T-cell (primary cell): ENCODE data around the gene CSTF1. TPM values are rescaled to one million over a fixed set of nuclear protein-coding genes. Genes with fewer than 3 reads are reported as not detected.

ENCODE experiments used
- ATAC-seq, 4 experiments: fragments of 200-7000 bp in 3 of 4; fragments of 150-1000 bp in 1 of 4; cut with Tn5 transposase; replicated peaks in 1 of 4; 1 replicate in 3 of 4; 2 replicates in 1 of 4; pipeline ENCODE4 v1.10.0; 2021; ENCODE audit warnings: moderate library complexity in 3 of 4, mild to moderate bottlenecking in 2 of 4, moderate number of reproducible peaks in 1 of 4
- CTCF ChIA-PET, 2 donors: fragments of 300-600 bp; sonication (Branson Sonifier 250); formaldehyde crosslinking; loops; one replicate each; lab custom pipeline; 2022; ENCODE audit warnings: antibody characterized with exemption in 2 of 2; lab: Charles Lee
- POLR2A ChIA-PET, 2 donors: fragments of 300-600 bp; sonication (Branson Sonifier 250); formaldehyde crosslinking; loops; one replicate each; lab custom pipeline; 2022; ENCODE audit warnings: antibody characterized with exemption in 2 of 2; lab: Charles Lee
- DNase-seq, 35 experiments: peaks; one replicate each; pipeline versions ENCODE4 v3.0.0 to v3.0.0-alpha.2; 2013 to 2023
- H3K27ac ChIP-seq: one replicate; pipeline ENCODE4 v1.5.1; 2013; ENCODE audit warnings: low read length
- H3K27me3 ChIP-seq, 2 experiments: replicated peaks in 1 of 2; 1 replicate in 1 of 2; 2 replicates in 1 of 2; pipeline versions ENCODE4 v1.6.1 to v1.7.0; 2013; ENCODE audit warnings: low read length in 1 of 2, mixed read lengths in 1 of 2; ENCODE audit not compliant: control insufficient read depth in 2 of 2, insufficient read depth in 2 of 2; ENCODE audit errors: extremely low read depth in 1 of 2
- H3K36me3 ChIP-seq, 2 donors: 1 replicate in 1 of 2; 2 replicates in 1 of 2; pipeline versions ENCODE4 v1.6.1 to v1.7.0; 2013; ENCODE audit warnings: low read length in 1 of 2; ENCODE audit not compliant: control insufficient read depth in 2 of 2, insufficient read depth in 1 of 2; ENCODE audit errors: extremely low read depth in 1 of 2
- H3K4me1 ChIP-seq, 2 experiments: 1 replicate in 1 of 2; 2 replicates in 1 of 2; pipeline versions ENCODE4 v1.6.1 to v1.7.0; 2013; ENCODE audit warnings: low read length in 2 of 2, mixed read lengths in 1 of 2; ENCODE audit not compliant: insufficient read depth in 2 of 2, control insufficient read depth in 1 of 2; ENCODE audit errors: extremely low read depth in 1 of 2
- H3K4me3 ChIP-seq, 2 donors: 1 replicate in 1 of 2; 2 replicates in 1 of 2; pipeline versions ENCODE4 v1.5.1 to v1.7.0; 2013; ENCODE audit warnings: mild to moderate bottlenecking in 2 of 2, low read length in 1 of 2, moderate library complexity in 1 of 2; ENCODE audit not compliant: control insufficient read depth in 1 of 2; ENCODE audit errors: extremely low read depth in 1 of 2
- H3K9me3 ChIP-seq: 2 replicates; pipeline ENCODE4 v1.7.0; 2013
- H3K27ac Mint-ChIP-seq, 2 donors: one replicate each; pipeline ENCODE4 v1.8.0; 2020 to 2021; ENCODE audit warnings: mild to moderate bottlenecking in 2 of 2, mixed read lengths in 2 of 2
- H3K27me3 Mint-ChIP-seq, 2 donors: one replicate each; pipeline ENCODE4 v1.8.0; 2021 to 2022; ENCODE audit warnings: mixed read lengths in 2 of 2
- H3K36me3 Mint-ChIP-seq: one replicate; pipeline ENCODE4 v1.8.0; 2021; ENCODE audit warnings: mixed read lengths
- H3K4me1 Mint-ChIP-seq, 3 donors: one replicate each; pipeline ENCODE4 v1.8.0; 2020 to 2022; ENCODE audit warnings: mixed read lengths in 3 of 3, mild to moderate bottlenecking in 1 of 3
- H3K4me3 Mint-ChIP-seq, 3 donors: one replicate each; pipeline ENCODE4 v1.8.0; 2020 to 2022; ENCODE audit warnings: mild to moderate bottlenecking in 3 of 3, mixed read lengths in 3 of 3, moderate library complexity in 3 of 3
- H3K9me3 Mint-ChIP-seq, 3 donors: one replicate each; pipeline ENCODE4 v1.8.0; 2020 to 2022; ENCODE audit warnings: mixed read lengths in 3 of 3
- WGBS: methylation state at CpG from one replicate; pipeline ENCODE4 v1.1.5; 2013; ENCODE audit warnings: missing lambda C conversion rate; ENCODE audit not compliant: insufficient coverage; 5-methylcytosine and 5-hydroxymethylcytosine counted together
- total RNA-seq, 35 experiments: library from RNA in 6 of 35; stranded (reverse) in 6 of 35; fragments of 120-200 nt in 1 of 35; gene quantifications; one replicate each; pipeline versions ENCODE4 v1.2.1 to v1.2.4 and lab custom pipeline; 2013 to 2026

Gene CSTF1
- total RNA-seq, 5 donors from 2014 or later (not counting 1 experiment from before 2014, with no cell fraction given) = 17.3 to 47.7 (median 41.9) TPM

DNA sequence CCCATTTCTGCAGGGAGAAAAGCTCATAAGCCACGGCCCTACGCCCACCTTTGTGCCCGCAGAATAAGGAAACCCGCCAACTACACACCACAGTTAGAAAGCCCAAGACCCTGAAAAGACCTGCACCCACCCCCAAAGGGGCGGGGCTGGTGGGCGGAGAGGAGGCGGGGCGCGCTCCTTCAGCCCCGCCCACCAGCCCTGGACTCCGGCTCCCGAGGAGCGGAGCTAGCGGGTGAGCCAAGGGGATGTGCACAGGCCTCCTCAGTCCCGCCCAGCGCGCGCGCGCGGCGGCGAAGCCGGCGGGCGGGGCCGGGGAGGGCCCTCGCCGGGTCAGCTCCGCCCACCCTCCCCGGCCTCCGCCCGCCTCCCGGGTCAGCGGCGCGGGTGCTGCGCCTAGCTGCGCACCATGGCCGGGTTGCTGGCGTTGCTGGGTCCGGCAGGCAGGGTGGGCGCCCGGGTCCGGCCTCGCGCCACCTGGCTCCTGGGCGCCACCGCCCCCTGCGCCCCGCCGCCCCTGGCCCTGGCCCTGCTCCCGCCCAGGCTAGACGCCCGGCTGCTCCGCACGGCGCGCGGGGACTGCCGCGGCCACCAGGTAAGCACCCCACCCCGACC is 33.7 kb upstream of the CSTF1 start, which contains the start of gene FAM210B:
FAM210B (plus strand) TSS at position 375 of the 612 bp plus-strand sequence; CDS start at position 407, 32 bp downstream.
- peak within 1 kb of the TSS; percentile 75 to 82 for H3K4me3 ChIP-seq
- peak within 1 kb of the TSS; percentile 87 to 89 (median 89) for H3K4me3 Mint-ChIP-seq
- no peaks in the 10 kb centered on the region for H3K36me3 Mint-ChIP-seq
- H3K9me3 ChIP-seq = no peaks in the 10 kb centered on the region
- peaks cover 2 to 3% of the 10 kb centered on the region in 2 donors for H3K36me3 ChIP-seq
- H3K9me3 Mint-ChIP-seq = no peaks in the 10 kb centered on the region
- ATAC-seq (peak; percentile 99 to 100 (median 99)), DNase-seq (peak; percentile 57 to 91 (median 72))
- ChIA-PET CTCF (interaction anchor here in 1 of 2 donors (0.6 to 2.3 kb wide), 4 partner anchors 34 to 1988 kb away, joined by 4 to 14 read pairs (median 4); partner anchors contain the start of genes AURKA and CSTF1), POLR2A (interaction anchor here (0.5 to 0.7 kb wide), 3 partner anchors 9 to 53 kb away, joined by 3 to 9 read pairs (median 3); partner anchors contain the start of genes AURKA (in 1 of the 2) and CASS4 (in 1 of the 2))
- peaks cover 14 to 28% (median 24%) of the 10 kb centered on the region in 3 donors for H3K4me1 Mint-ChIP-seq
- under 1% methylated on average over 59 of the region's 63 CpGs for WGBS
- no peak within 1 kb of the TSS for H3K27ac ChIP-seq
- H3K27me3 ChIP-seq = no peaks in the 10 kb centered on the region
- H3K4me1 ChIP-seq = peaks cover 0 to 19% of the 10 kb centered on the region in 2 experiments
- no peaks in the 10 kb centered on the region for H3K27me3 Mint-ChIP-seq
- H3K27ac Mint-ChIP-seq = peak within 1 kb of the TSS; percentile 66 to 89

DNA sequence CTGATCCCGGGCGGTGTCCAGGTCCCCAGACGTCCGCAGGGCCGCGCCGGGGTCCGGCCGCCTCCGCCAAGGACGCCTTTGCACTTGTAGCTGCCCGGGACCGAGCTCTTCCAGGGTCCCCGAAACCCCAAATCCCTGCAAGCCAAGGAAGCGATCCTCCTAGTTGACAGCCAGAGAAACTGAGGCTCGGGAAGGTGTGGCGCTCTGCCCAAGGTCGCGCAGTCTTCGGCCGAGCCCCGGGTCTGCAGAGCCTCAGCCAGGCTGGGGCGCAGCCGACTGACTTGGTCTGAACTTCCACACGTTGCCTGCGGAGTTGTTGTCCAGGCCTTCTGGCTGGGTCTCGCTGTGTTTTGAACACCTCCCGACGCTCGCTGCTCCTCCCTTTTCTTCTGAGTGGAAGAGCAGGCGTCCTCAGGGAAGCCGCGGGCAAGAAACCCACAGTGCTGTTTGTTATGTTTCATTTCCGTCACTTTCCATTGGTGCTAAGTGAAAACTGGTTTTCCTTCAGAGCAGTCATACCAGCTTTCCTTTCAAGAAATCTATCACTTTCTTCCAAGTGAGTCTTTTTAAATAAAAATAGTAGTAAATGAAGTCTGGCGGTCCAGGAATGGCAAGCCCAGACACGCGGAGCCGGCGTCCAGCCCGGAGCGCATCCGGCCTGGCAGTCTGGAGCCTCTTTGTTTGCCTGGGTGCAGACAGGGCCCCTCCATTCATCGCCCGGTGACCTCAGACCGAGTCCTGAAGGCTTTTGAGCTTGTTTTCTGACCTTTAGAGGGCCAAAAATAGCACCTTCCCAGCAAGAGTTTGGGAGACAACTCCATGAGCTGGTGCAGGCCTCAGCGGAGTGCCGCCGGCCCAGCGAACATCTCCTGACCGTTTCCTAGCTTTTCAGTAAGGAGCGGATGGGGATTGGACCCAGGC is 33.0 kb upstream of the CSTF1 start:
- Histone ChIP-seq H3K4me3 (peak overlapping the region; percentile 75 to 82), H3K9me3 (no peaks in the 10 kb centered on the region), H3K4me1 (peaks cover 0 to 19% of the 10 kb centered on the region in 2 experiments), H3K27me3 (no peaks in the 10 kb centered on the region), H3K36me3 (peaks cover 2 to 3% of the 10 kb centered on the region in 2 donors), H3K27ac (no peak overlapping the region)
- Mint-ChIP-seq H3K27ac (peak overlapping the region; percentile 66 to 89), H3K27me3 (no peaks in the 10 kb centered on the region), H3K4me3 (peak overlapping the region; percentile 87 to 89 (median 89)), H3K36me3 (peaks cover 3% of the 10 kb centered on the region), H3K9me3 (no peaks in the 10 kb centered on the region), H3K4me1 (peaks cover 14 to 28% (median 24%) of the 10 kb centered on the region in 3 donors)
- CTCF ChIA-PET = interaction anchor here in 1 of 2 donors (0.6 to 2.3 kb wide), 4 partner anchors 33 to 1987 kb away, joined by 4 to 14 read pairs (median 4); partner anchors contain the start of genes AURKA and CSTF1
- peak in 6 of 35 experiments; percentile 5 to 30 (median 6) for DNase-seq
- WGBS = 37% methylated on average over 46 of the region's 51 CpGs
- ATAC-seq = peak; percentile 11 to 39 (median 30)
- POLR2A ChIA-PET = interaction anchor here (0.6 to 0.7 kb wide), 3 partner anchors 9 to 117 kb away, joined by 3 to 9 read pairs (median 5); partner anchors contain the start of gene CASS4 (in 1 of the 2)

DNA sequence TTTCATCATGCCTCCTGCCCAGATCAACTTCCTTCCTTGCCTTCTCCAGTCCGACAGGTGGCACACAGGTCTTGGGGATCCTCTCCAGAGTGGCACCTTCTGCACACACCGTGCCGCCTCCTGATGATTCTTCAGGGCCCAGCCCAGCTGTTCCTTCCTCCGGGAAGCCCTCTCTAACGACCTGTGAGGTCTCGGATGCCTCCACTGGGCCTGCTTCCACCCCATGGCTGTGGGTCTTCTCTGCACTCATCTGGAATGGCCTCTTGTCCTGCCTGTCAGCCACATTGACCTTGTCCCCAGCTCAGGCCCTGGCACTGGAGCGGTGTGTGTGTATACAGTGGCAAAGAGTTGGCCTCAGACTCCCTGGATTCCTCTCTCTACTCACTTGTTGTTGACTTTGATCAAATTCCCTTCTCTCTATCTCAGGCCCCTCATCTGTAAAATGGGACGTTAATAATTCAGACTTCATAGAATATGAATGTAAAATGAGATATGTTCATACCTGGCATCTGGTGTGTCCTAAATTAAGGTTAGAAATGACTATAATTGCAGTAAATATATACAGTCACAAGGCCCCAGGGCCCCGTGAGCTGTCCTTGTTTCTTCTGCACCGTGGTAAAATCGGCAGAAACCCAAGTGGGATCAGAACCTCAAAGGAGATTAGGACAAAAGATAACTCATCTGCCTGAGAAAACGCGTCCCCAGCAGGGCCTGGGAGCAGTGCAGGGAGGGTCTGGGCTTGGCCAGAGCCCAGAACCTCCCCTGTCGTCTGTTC is 32.1 kb upstream of the CSTF1 start:
- H3K36me3 Mint-ChIP-seq = peaks cover 6% of the 10 kb centered on the region
- Histone ChIP-seq H3K27ac (no peak overlapping the region), H3K36me3 (peaks cover 2 to 3% of the 10 kb centered on the region in 2 donors), H3K9me3 (no peaks in the 10 kb centered on the region), H3K4me1 (peaks cover 0 to 19% of the 10 kb centered on the region in 2 experiments), H3K27me3 (no peaks in the 10 kb centered on the region), H3K4me3 (no peak overlapping the region)
- H3K9me3 Mint-ChIP-seq = no peaks in the 10 kb centered on the region
- 98% methylated on average over 10 of the region's 14 CpGs for WGBS
- CTCF ChIA-PET = no interaction called here
- no peaks in the 10 kb centered on the region for H3K27me3 Mint-ChIP-seq
- ATAC-seq = no peak
- POLR2A ChIA-PET = interaction anchor here in 1 of 2 donors (0.6 kb wide), 1 partner anchor 116 kb away, joined by 5 read pairs; no protein-coding TSS in a partner anchor
- peaks cover 14 to 28% (median 24%) of the 10 kb centered on the region in 3 donors for H3K4me1 Mint-ChIP-seq
- H3K4me3 Mint-ChIP-seq = peak overlapping the region; percentile 87 to 89 (median 89)
- peak overlapping the region; percentile 49 to 68 for H3K27ac Mint-ChIP-seq
- DNase-seq = no peak

DNA sequence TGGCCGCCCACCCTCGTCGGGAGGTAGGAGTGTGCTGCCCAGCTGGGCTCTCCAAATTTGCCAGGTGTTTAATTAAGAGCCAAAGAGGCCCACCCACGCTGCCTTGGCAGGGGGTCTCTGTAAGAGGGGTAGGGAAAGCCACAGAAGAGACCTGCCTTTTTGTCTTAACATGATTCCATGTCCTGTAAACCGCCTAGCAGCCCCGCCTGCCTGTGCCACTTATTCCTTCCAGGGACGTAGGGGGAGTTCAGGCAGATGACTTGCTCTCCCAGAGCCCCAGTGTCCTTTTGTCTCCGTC is 31.6 kb upstream of the CSTF1 start:
- H3K4me1 Mint-ChIP-seq = peaks cover 14 to 28% (median 24%) of the 10 kb centered on the region in 3 donors
- no peak overlapping the region for H3K27ac Mint-ChIP-seq
- Histone ChIP-seq H3K36me3 (peaks cover 3 to 7% of the 10 kb centered on the region in 2 donors), H3K27ac (no peak overlapping the region), H3K9me3 (no peaks in the 10 kb centered on the region), H3K27me3 (no peaks in the 10 kb centered on the region), H3K4me1 (peaks cover 0 to 19% of the 10 kb centered on the region in 2 experiments), H3K4me3 (no peak overlapping the region)
- H3K27me3 Mint-ChIP-seq = no peaks in the 10 kb centered on the region
- no peaks in the 10 kb centered on the region for H3K9me3 Mint-ChIP-seq
- WGBS = 93% methylated on average over 8 of the region's 8 CpGs
- ATAC-seq (no peak), DNase-seq (no peak)
- peak overlapping the region; percentile 87 to 89 (median 89) for H3K4me3 Mint-ChIP-seq
- POLR2A ChIA-PET = no interaction called here
- peaks cover 10% of the 10 kb centered on the region for H3K36me3 Mint-ChIP-seq
- CTCF ChIA-PET = no interaction called here

DNA sequence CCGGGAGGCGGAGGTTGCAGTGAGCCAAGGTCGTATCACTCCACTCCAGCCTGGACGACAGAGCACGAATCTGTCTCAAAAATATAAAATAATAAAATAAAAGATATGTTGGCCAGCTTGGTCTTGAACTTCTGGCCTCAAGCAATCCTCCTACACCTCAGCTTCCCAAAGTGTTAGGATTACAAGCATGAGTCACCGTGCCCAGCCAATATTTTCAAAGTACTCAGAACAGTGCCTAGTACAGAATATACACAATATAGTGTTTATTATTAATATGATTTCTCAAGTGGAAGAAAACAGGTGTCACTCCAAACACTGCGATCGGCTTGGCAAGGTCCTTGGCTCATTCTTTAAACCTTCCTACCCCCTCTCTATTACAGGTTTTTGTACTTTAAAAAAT is 30.5 kb upstream of the CSTF1 start:
- Mint-ChIP-seq H3K27ac (no peak overlapping the region), H3K4me1 (peaks cover 14 to 28% (median 24%) of the 10 kb centered on the region in 3 donors), H3K27me3 (no peaks in the 10 kb centered on the region), H3K4me3 (no peak overlapping the region), H3K36me3 (peaks cover 21% of the 10 kb centered on the region), H3K9me3 (no peaks in the 10 kb centered on the region)
- Histone ChIP-seq H3K27ac (no peak overlapping the region), H3K36me3 (peaks cover 3 to 15% of the 10 kb centered on the region in 2 donors), H3K4me1 (peaks cover 0 to 19% of the 10 kb centered on the region in 2 experiments), H3K4me3 (no peak overlapping the region), H3K27me3 (no peaks in the 10 kb centered on the region), H3K9me3 (no peaks in the 10 kb centered on the region)
- no peak for DNase-seq
- ATAC-seq = no peak
- ChIA-PET POLR2A (no interaction called here), CTCF (no interaction called here)
- WGBS = no CpG with 5 or more reads among the region's 8 CpGs
